SK-N-MC (cell line): ENCODE measurements around the gene PNMA6F.

Experiments used
- EZH2 ChIP-seq: fragments of 200-600 bp; sonication (generic); IDR thresholded peaks from one replicate; pipeline ENCODE4 v1.6.1; 2017; ENCODE audit warnings: antibody characterized with exemption
- POLR2AphosphoS5 ChIP-seq: IDR thresholded peaks from 2 replicates; pipeline ENCODE4 v1.6.1; 2012; ENCODE audit warnings: mild to moderate bottlenecking, low read depth, low read length, borderline replicate concordance

GRCh38 chrX:153371256-153371655, 49.7 kb upstream of the PNMA6F start:
- no peak for TF ChIP-seq EZH2
- no peak for TF ChIP-seq POLR2AphosphoS5
